ENCODE results near the gene TMA7.

DNA sequence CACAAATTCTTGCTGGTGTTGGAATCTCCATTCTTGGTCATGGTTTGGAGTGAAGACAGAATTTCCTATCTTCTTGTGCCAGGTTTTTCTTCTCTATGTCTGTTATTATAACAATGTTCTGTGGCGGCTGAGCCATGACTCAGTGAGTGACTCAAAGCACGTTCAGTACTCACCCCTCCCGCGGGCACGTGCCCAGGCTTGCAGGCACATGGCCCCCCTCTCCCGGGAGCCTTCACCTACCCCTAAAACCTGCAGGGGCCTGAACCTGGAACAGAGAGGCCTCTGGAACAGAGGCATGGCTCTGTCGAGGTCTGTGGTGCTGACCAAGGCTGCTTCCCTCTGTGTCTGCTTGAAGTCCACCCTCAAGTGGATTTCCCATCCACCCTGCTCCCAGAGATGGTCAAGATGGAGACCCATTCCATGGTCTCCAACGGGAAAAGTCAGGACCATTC lies 37.8 kb upstream of the TMA7 start:
- TF ChIP-seq, protein P1, sequence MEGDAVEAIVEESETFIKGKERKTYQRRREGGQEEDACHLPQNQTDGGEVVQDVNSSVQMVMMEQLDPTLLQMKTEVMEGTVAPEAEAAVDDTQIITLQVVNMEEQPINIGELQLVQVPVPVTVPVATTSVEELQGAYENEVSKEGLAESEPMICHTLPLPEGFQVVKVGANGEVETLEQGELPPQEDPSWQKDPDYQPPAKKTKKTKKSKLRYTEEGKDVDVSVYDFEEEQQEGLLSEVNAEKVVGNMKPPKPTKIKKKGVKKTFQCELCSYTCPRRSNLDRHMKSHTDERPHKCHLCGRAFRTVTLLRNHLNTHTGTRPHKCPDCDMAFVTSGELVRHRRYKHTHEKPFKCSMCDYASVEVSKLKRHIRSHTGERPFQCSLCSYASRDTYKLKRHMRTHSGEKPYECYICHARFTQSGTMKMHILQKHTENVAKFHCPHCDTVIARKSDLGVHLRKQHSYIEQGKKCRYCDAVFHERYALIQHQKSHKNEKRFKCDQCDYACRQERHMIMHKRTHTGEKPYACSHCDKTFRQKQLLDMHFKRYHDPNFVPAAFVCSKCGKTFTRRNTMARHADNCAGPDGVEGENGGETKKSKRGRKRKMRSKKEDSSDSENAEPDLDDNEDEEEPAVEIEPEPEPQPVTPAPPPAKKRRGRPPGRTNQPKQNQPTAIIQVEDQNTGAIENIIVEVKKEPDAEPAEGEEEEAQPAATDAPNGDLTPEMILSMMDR (IDR thresholded peaks at IDR 0.05): no peak
- no peak for TF ChIP-seq ZFX (IDR thresholded peaks at IDR 0.05; ENCODE audit: borderline replicate concordance)
